Upper lobe of right lung (tissue), 1 donor: Measurements from ENCODE around the gene NDRG4. TPM values are rescaled to one million over a fixed set of nuclear protein-coding genes. Genes with fewer than 3 reads are reported as not detected.

Experiments used
- ATAC-seq: fragments of 200-7000 bp; cut with Tn5 transposase; one replicate; pipeline ENCODE4 v1.9.1; 2020; ENCODE audit warnings: mild to moderate bottlenecking, moderate library complexity
- DNase-seq: peaks from one replicate; pipeline ENCODE4 v3.0.0-alpha.2; 2020
- H3K27ac ChIP-seq: fragments of 200-600 bp; one replicate; pipeline ENCODE4 v1.8.0; 2022
- H3K27me3 ChIP-seq: fragments of 200-600 bp; one replicate; pipeline ENCODE4 v1.8.0; 2022; ENCODE audit warnings: mild to moderate bottlenecking
- H3K36me3 ChIP-seq: fragments of 200-600 bp; one replicate; pipeline ENCODE4 v1.8.0; 2022
- H3K4me1 ChIP-seq: fragments of 200-600 bp; one replicate; pipeline ENCODE4 v1.8.0; 2022
- H3K4me3 ChIP-seq: fragments of 200-600 bp; one replicate; pipeline ENCODE4 v1.8.0; 2022; ENCODE audit warnings: mild to moderate bottlenecking
- H3K9me3 ChIP-seq: fragments of 200-600 bp; one replicate; pipeline ENCODE4 v1.8.0; 2022
- CTCF ChIP-seq: fragments of 200-600 bp; IDR thresholded peaks from one replicate; pipeline ENCODE4 v1.8.0; 2022; ENCODE audit warnings: antibody characterized with exemption
- intact Hi-C: fragments of 100-400 bp; cut with DNase I; formaldehyde crosslinking; loops from one replicate; pipeline ENCODE4 v1.11.0; 2022
- total RNA-seq: library from RNA; stranded (reverse); fragmentation: NEBNext Ultra II Directional; extraction: Animal tissue kit (Norgen Biotek cat#: 25700); gene quantifications from one replicate; pipeline ENCODE4 v1.2.1, GENCODE V29; 2021
- donor health status: DM: no; HTN: yes; CAD: no; lungs with severe emphysema.

Gene NDRG4
- total RNA-seq, 1 donor from 2014 or later, result 48.1 TPM

- H3K36me3 ChIP-seq, result no peaks in the 10 kb centered on the region
- intact Hi-C loops, result no loop called here
- no peaks in the 10 kb centered on the region for H3K9me3 ChIP-seq
- no peaks in the 10 kb centered on the region for H3K27me3 ChIP-seq
- H3K4me3 ChIP-seq, result no peak overlapping the region
- TF ChIP-seq CTCF, result no peak
- ATAC-seq (no peak), DNase-seq (no peak)
- H3K4me1 ChIP-seq, result no peaks in the 10 kb centered on the region
- H3K27ac ChIP-seq, result no peak overlapping the region
Observed at GRCh38 chr16:58454178-58454577, 45.8 kb upstream of the NDRG4 start.

- no peak overlapping the region for H3K27ac ChIP-seq
- H3K4me1 ChIP-seq, result no peaks in the 10 kb centered on the region
- ATAC-seq (no peak), DNase-seq (no peak)
- no peaks in the 10 kb centered on the region for H3K9me3 ChIP-seq
- TF ChIP-seq CTCF, result no peak
- no peaks in the 10 kb centered on the region for H3K36me3 ChIP-seq
- intact Hi-C loops, result no loop called here
- H3K27me3 ChIP-seq, result peaks cover under 1% of the 10 kb centered on the region
- no peak overlapping the region for H3K4me3 ChIP-seq
Observed at GRCh38 chr16:58454856-58455255, 45.1 kb upstream of the NDRG4 start.

- no peaks in the 10 kb centered on the region for H3K36me3 ChIP-seq
- H3K27me3 ChIP-seq, result peaks cover 6% of the 10 kb centered on the region
- intact Hi-C loops, result no loop called here
- H3K9me3 ChIP-seq, result no peaks in the 10 kb centered on the region
- DNase-seq (no peak), ATAC-seq (no peak)
- H3K4me1 ChIP-seq, result no peaks in the 10 kb centered on the region
- H3K4me3 ChIP-seq, result no peak overlapping the region
- TF ChIP-seq CTCF, result no peak
- no peak overlapping the region for H3K27ac ChIP-seq
Observed at GRCh38 chr16:58455750-58456149, 44.2 kb upstream of the NDRG4 start.

GRCh38 chr16:58456193-58456592, 43.8 kb upstream of the NDRG4 start:
- Histone ChIP-seq H3K27ac (no peak overlapping the region), H3K9me3 (no peaks in the 10 kb centered on the region), H3K4me1 (no peaks in the 10 kb centered on the region), H3K4me3 (no peak overlapping the region), H3K36me3 (no peaks in the 10 kb centered on the region), H3K27me3 (peaks cover 6% of the 10 kb centered on the region)
- intact Hi-C loops, result no loop called here
- TF ChIP-seq CTCF, result no peak
- ATAC-seq (peak; percentile 52), DNase-seq (no peak)

- Histone ChIP-seq H3K27me3 (peaks cover 15% of the 10 kb centered on the region), H3K36me3 (no peaks in the 10 kb centered on the region), H3K4me1 (no peaks in the 10 kb centered on the region), H3K27ac (no peak overlapping the region), H3K4me3 (no peak overlapping the region), H3K9me3 (no peaks in the 10 kb centered on the region)
- no peak for DNase-seq
- ATAC-seq, result no peak
- TF ChIP-seq CTCF, result no peak
- intact Hi-C loops, result no loop called here
Observed at GRCh38 chr16:58458606-58459343, 41.2 kb upstream of the NDRG4 start.
